ENCODE results near the gene FOSL2.

Gene FOSL2

GRCh38 chr2:28433935-28434599 is 41.4 kb downstream of the FOSL2 start:
- Histone ChIP-seq H3K27ac (ENCODE audit: low read length) (no peak overlapping the region), H3K36me3 (ENCODE audit: insufficient read depth, low read depth, low read length) (no peaks in the 10 kb centered on the region), H3K9ac (ENCODE audit: low read depth, low read length) (no peak overlapping the region), H3K4me3 (ENCODE audit: low read length) (no peak overlapping the region), H3K9me3 (ENCODE audit: insufficient read depth, low read depth, low read length) (peaks cover 9% of the 10 kb centered on the region; the same call in 1 of the 2 replicates), H3K4me1 (ENCODE audit: insufficient read depth, low read length) (no peaks in the 10 kb centered on the region), H3K27me3 (ENCODE audit: insufficient read depth, low read length) (no peaks in the 10 kb centered on the region)

- no peak overlapping the region for H3K9ac ChIP-seq (ENCODE audit: low read depth, low read length)
- no peaks in the 10 kb centered on the region for H3K4me1 ChIP-seq (ENCODE audit: insufficient read depth, low read length)
- no peaks in the 10 kb centered on the region for H3K36me3 ChIP-seq (ENCODE audit: insufficient read depth, low read depth, low read length)
- H3K9me3 ChIP-seq (ENCODE audit: insufficient read depth, low read depth, low read length), result peaks cover 9% of the 10 kb centered on the region; the same call in 1 of the 2 replicates
- H3K4me3 ChIP-seq (ENCODE audit: low read length), result no peak overlapping the region
- no peak overlapping the region for H3K27ac ChIP-seq (ENCODE audit: low read length)
- H3K27me3 ChIP-seq (ENCODE audit: insufficient read depth, low read length), result no peaks in the 10 kb centered on the region
Observed at GRCh38 chr2:28434600-28434989, 41.9 kb downstream of the FOSL2 start.

- H3K27me3 ChIP-seq (ENCODE audit: insufficient read depth, low read length), result no peaks in the 10 kb centered on the region
- no peak overlapping the region for H3K27ac ChIP-seq (ENCODE audit: low read length)
- peaks cover 9% of the 10 kb centered on the region; the same call in 1 of the 2 replicates for H3K9me3 ChIP-seq (ENCODE audit: insufficient read depth, low read depth, low read length)
- no peak overlapping the region for H3K9ac ChIP-seq (ENCODE audit: low read depth, low read length)
- H3K36me3 ChIP-seq (ENCODE audit: insufficient read depth, low read depth, low read length), result no peaks in the 10 kb centered on the region
- H3K4me1 ChIP-seq (ENCODE audit: insufficient read depth, low read length), result no peaks in the 10 kb centered on the region
- H3K4me3 ChIP-seq (ENCODE audit: low read length), result no peak overlapping the region
Observed at GRCh38 chr2:28435241-28435640, 42.6 kb downstream of the FOSL2 start.

GRCh38 chr2:28435814-28436351 is 43.2 kb downstream of the FOSL2 start:
- Histone ChIP-seq H3K36me3 (ENCODE audit: insufficient read depth, low read depth, low read length) (no peaks in the 10 kb centered on the region), H3K9me3 (ENCODE audit: insufficient read depth, low read depth, low read length) (peaks cover 9% of the 10 kb centered on the region; the same call in 1 of the 2 replicates), H3K27ac (ENCODE audit: low read length) (no peak overlapping the region), H3K4me1 (ENCODE audit: insufficient read depth, low read length) (no peaks in the 10 kb centered on the region), H3K9ac (ENCODE audit: low read depth, low read length) (no peak overlapping the region), H3K4me3 (ENCODE audit: low read length) (no peak overlapping the region), H3K27me3 (ENCODE audit: insufficient read depth, low read length) (no peaks in the 10 kb centered on the region)

- no peaks in the 10 kb centered on the region for H3K36me3 ChIP-seq (ENCODE audit: insufficient read depth, low read depth, low read length)
- no peaks in the 10 kb centered on the region for H3K27me3 ChIP-seq (ENCODE audit: insufficient read depth, low read length)
- H3K4me1 ChIP-seq (ENCODE audit: insufficient read depth, low read length), result no peaks in the 10 kb centered on the region
- H3K9ac ChIP-seq (ENCODE audit: low read depth, low read length), result no peak overlapping the region
- H3K27ac ChIP-seq (ENCODE audit: low read length), result no peak overlapping the region
- peaks cover 9% of the 10 kb centered on the region; the same call in 1 of the 2 replicates for H3K9me3 ChIP-seq (ENCODE audit: insufficient read depth, low read depth, low read length)
- H3K4me3 ChIP-seq (ENCODE audit: low read length), result no peak overlapping the region
Observed at GRCh38 chr2:28436525-28437051, 43.9 kb downstream of the FOSL2 start.

GRCh38 chr2:28437149-28437835 is 44.6 kb downstream of the FOSL2 start:
- H3K4me1 ChIP-seq (ENCODE audit: insufficient read depth, low read length), result no peaks in the 10 kb centered on the region
- H3K27me3 ChIP-seq (ENCODE audit: insufficient read depth, low read length), result no peaks in the 10 kb centered on the region
- H3K27ac ChIP-seq (ENCODE audit: low read length), result no peak overlapping the region
- H3K9me3 ChIP-seq (ENCODE audit: insufficient read depth, low read depth, low read length), result peaks cover 9% of the 10 kb centered on the region; the same call in 1 of the 2 replicates
- H3K36me3 ChIP-seq (ENCODE audit: insufficient read depth, low read depth, low read length), result no peaks in the 10 kb centered on the region
- no peak overlapping the region for H3K9ac ChIP-seq (ENCODE audit: low read depth, low read length)
- H3K4me3 ChIP-seq (ENCODE audit: low read length), result no peak overlapping the region

GRCh38 chr2:28437918-28438317 is 45.3 kb downstream of the FOSL2 start:
- no peaks in the 10 kb centered on the region for H3K4me1 ChIP-seq (ENCODE audit: insufficient read depth, low read length)
- peaks cover 8% of the 10 kb centered on the region; the same call in 1 of the 2 replicates for H3K9me3 ChIP-seq (ENCODE audit: insufficient read depth, low read depth, low read length)
- no peak overlapping the region for H3K27ac ChIP-seq (ENCODE audit: low read length)
- H3K27me3 ChIP-seq (ENCODE audit: insufficient read depth, low read length), result no peaks in the 10 kb centered on the region
- no peaks in the 10 kb centered on the region for H3K36me3 ChIP-seq (ENCODE audit: insufficient read depth, low read depth, low read length)
- no peak overlapping the region for H3K4me3 ChIP-seq (ENCODE audit: low read length)
- H3K9ac ChIP-seq (ENCODE audit: low read depth, low read length), result no peak overlapping the region

- Histone ChIP-seq H3K4me3 (ENCODE audit: low read length) (no peak overlapping the region), H3K4me1 (ENCODE audit: insufficient read depth, low read length) (no peaks in the 10 kb centered on the region), H3K27ac (ENCODE audit: low read length) (no peak overlapping the region), H3K9me3 (ENCODE audit: insufficient read depth, low read depth, low read length) (peaks cover 2% of the 10 kb centered on the region; the same call in 1 of the 2 replicates), H3K36me3 (ENCODE audit: insufficient read depth, low read depth, low read length) (no peaks in the 10 kb centered on the region), H3K27me3 (ENCODE audit: insufficient read depth, low read length) (no peaks in the 10 kb centered on the region), H3K9ac (ENCODE audit: low read depth, low read length) (no peak overlapping the region)
Observed at GRCh38 chr2:28438532-28439063, 45.9 kb downstream of the FOSL2 start.

- no peaks in the 10 kb centered on the region for H3K27me3 ChIP-seq (ENCODE audit: insufficient read depth, low read length)
- no peak overlapping the region for H3K27ac ChIP-seq (ENCODE audit: low read length)
- H3K36me3 ChIP-seq (ENCODE audit: insufficient read depth, low read depth, low read length), result no peaks in the 10 kb centered on the region
- H3K4me1 ChIP-seq (ENCODE audit: insufficient read depth, low read length), result no peaks in the 10 kb centered on the region
- H3K4me3 ChIP-seq (ENCODE audit: low read length), result no peak overlapping the region
- H3K9me3 ChIP-seq (ENCODE audit: insufficient read depth, low read depth, low read length), result no peaks in the 10 kb centered on the region
- H3K9ac ChIP-seq (ENCODE audit: low read depth, low read length), result no peak overlapping the region
Observed at GRCh38 chr2:28439127-28439526, 46.5 kb downstream of the FOSL2 start.

- no peak overlapping the region for H3K27ac ChIP-seq (ENCODE audit: low read length)
- H3K9me3 ChIP-seq (ENCODE audit: insufficient read depth, low read depth, low read length), result no peaks in the 10 kb centered on the region
- H3K36me3 ChIP-seq (ENCODE audit: insufficient read depth, low read depth, low read length), result no peaks in the 10 kb centered on the region
- H3K9ac ChIP-seq (ENCODE audit: low read depth, low read length), result no peak overlapping the region
- H3K4me1 ChIP-seq (ENCODE audit: insufficient read depth, low read length), result no peaks in the 10 kb centered on the region
- no peak overlapping the region for H3K4me3 ChIP-seq (ENCODE audit: low read length)
- H3K27me3 ChIP-seq (ENCODE audit: insufficient read depth, low read length), result no peaks in the 10 kb centered on the region
Observed at GRCh38 chr2:28439763-28440162, 47.1 kb downstream of the FOSL2 start.

GRCh38 chr2:28442328-28442727 is 49.7 kb downstream of the FOSL2 start:
- no peak overlapping the region for H3K9ac ChIP-seq (ENCODE audit: low read depth, low read length)
- no peaks in the 10 kb centered on the region for H3K9me3 ChIP-seq (ENCODE audit: insufficient read depth, low read depth, low read length)
- no peaks in the 10 kb centered on the region; the same call in 1 of the 2 replicates for H3K27me3 ChIP-seq (ENCODE audit: insufficient read depth, low read length)
- H3K4me1 ChIP-seq (ENCODE audit: insufficient read depth, low read length), result no peaks in the 10 kb centered on the region; the same call in 1 of the 2 replicates
- no peak overlapping the region for H3K4me3 ChIP-seq (ENCODE audit: low read length)
- H3K36me3 ChIP-seq (ENCODE audit: insufficient read depth, low read depth, low read length), result no peaks in the 10 kb centered on the region
- no peak overlapping the region for H3K27ac ChIP-seq (ENCODE audit: low read length)
